Astrocyte (in vitro differentiated cells and primary cell): Measurements from ENCODE around the gene KCNQ1. TPM values are rescaled to one million over a fixed set of nuclear protein-coding genes. Genes with fewer than 3 reads are reported as not detected.

ENCODE experiments used
- DNase-seq: peaks from one replicate; pipeline ENCODE4 v3.0.0-alpha.2; 2010; ENCODE audit warnings: low read depth
- FAIRE-seq: peaks from 2 replicates; lab custom pipeline; 2011; peaks lifted over from hg19 to GRCh38; lab: Jason Lieb, UNC
- H2AFZ ChIP-seq: 2 replicates; pipeline ENCODE4 v1.6.0; 2012; ENCODE audit warnings: low read depth, low read length, inconsistent platforms
- H3K27ac ChIP-seq: 2 replicates; pipeline ENCODE4 v1.5.1; 2011; ENCODE audit warnings: low read depth, low read length, inconsistent platforms
- H3K27me3 ChIP-seq: 2 replicates; pipeline ENCODE4 v1.6.0; 2011; ENCODE audit warnings: low read length, inconsistent platforms; ENCODE audit not compliant: insufficient read depth
- H3K36me3 ChIP-seq: 2 replicates; pipeline ENCODE4 v1.5.1; 2011; ENCODE audit warnings: low read length, inconsistent platforms; ENCODE audit not compliant: insufficient read depth
- H3K4me1 ChIP-seq: 2 replicates; pipeline ENCODE4 v1.5.1; 2011; ENCODE audit warnings: low read length, inconsistent platforms; ENCODE audit not compliant: insufficient read depth
- H3K4me2 ChIP-seq: 2 replicates; pipeline ENCODE4 v1.6.0; 2012; ENCODE audit warnings: low read length, inconsistent platforms
- H3K4me3 ChIP-seq: 2 replicates; pipeline ENCODE4 v1.5.1; 2011; ENCODE audit warnings: low read depth, mild to moderate bottlenecking, low read length, inconsistent platforms; ENCODE audit not compliant: insufficient read depth
- H3K79me2 ChIP-seq: 2 replicates; pipeline ENCODE4 v1.6.0; 2012; ENCODE audit warnings: mild to moderate bottlenecking, low read length, inconsistent platforms; ENCODE audit not compliant: insufficient read depth
- H3K9ac ChIP-seq: 2 replicates; pipeline ENCODE4 v1.6.0; 2012; ENCODE audit warnings: mild to moderate bottlenecking, low read length, inconsistent platforms
- H3K9me3 ChIP-seq: 2 replicates; pipeline ENCODE4 v1.5.1; 2012; ENCODE audit warnings: low read depth, mild to moderate bottlenecking, low read length, inconsistent platforms; ENCODE audit not compliant: insufficient read depth
- H4K20me1 ChIP-seq: 2 replicates; pipeline ENCODE4 v1.6.0; 2012; ENCODE audit warnings: low read length, inconsistent platforms; ENCODE audit not compliant: insufficient read depth
- H3K27ac Mint-ChIP-seq: one replicate; pipeline ENCODE4 v1.8.0; 2021; ENCODE audit warnings: mild to moderate bottlenecking, mixed read lengths; ENCODE audit not compliant: unreplicated experiment
- H3K27me3 Mint-ChIP-seq: one replicate; pipeline ENCODE4 v1.8.0; 2021; ENCODE audit warnings: low read depth, mixed read lengths; ENCODE audit not compliant: unreplicated experiment
- H3K36me3 Mint-ChIP-seq: one replicate; pipeline ENCODE4 v1.8.0; 2021; ENCODE audit warnings: low read depth, mixed read lengths; ENCODE audit not compliant: unreplicated experiment
- H3K4me1 Mint-ChIP-seq: one replicate; pipeline ENCODE4 v1.8.0; 2021; ENCODE audit warnings: low read depth, mixed read lengths; ENCODE audit not compliant: unreplicated experiment
- H3K4me3 Mint-ChIP-seq: one replicate; pipeline ENCODE4 v1.8.0; 2021; ENCODE audit warnings: mild to moderate bottlenecking, moderate library complexity, mixed read lengths; ENCODE audit not compliant: unreplicated experiment
- H3K9me3 Mint-ChIP-seq: one replicate; pipeline ENCODE4 v1.8.0; 2021; ENCODE audit warnings: mild to moderate bottlenecking, mixed read lengths; ENCODE audit not compliant: unreplicated experiment
- EZH2 ChIP-seq: IDR thresholded peaks from 2 replicates; pipeline ENCODE4 v1.6.1; 2012; ENCODE audit warnings: mild to moderate bottlenecking, low read length, inconsistent platforms; ENCODE audit not compliant: insufficient read depth
- total RNA-seq: library from RNA; stranded (reverse); gene quantifications from 2 replicates; pipeline ENCODE4 v1.2.1, GENCODE V29; 2021
- TF ChIP-seq, protein P1 (sequence below): IDR thresholded peaks from 2 replicates; pipeline ENCODE4 v1.5.1; 2011; ENCODE audit warnings: low read depth, mild to moderate bottlenecking, inconsistent platforms, low read length, moderate library complexity; ENCODE audit not compliant: insufficient read depth

Gene KCNQ1
- total RNA-seq, 1 donor from 2014 or later, result not detected

DNA sequence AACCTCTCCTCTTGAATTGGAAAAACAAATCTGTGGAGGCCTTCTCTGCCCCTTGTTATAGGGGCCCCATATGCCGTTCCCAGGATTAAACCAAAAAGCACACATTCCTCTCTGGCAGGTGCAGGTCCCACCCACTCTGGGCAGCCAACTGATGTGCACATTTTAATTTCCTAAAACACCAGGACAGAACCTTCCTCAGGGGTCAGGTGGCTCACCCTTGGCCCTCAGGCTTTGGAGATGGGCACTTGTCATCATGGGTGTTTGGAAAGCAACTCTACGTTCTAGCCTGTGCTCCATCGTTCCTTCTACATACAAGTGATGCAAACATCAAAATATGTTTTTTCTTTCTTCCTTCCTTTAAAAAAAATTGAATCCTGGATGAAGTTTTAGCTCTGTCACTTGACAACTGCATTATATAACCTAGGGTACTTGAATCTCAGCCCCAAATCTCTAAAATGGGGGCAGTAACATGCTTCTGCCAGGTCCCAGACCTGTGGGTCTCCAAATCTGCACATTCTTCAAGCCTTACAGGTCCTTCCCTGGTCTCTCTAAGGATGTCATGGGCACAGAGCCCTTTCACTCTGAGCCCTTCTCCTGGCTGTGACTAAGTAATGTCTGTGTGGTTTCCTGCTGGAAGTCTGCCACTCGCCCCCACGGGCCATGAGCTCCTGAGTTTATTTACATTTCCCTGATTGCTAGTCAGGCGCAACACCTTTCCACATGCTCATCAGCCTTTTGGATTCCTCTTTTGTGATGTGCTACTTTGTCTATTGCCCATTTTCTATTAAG lies 211.2 kb downstream of the KCNQ1 start:
- peak overlapping the region; percentile 14 for H3K4me2 ChIP-seq
- DNase-seq, result peak; percentile 81
- no peak overlapping the region for H3K27ac ChIP-seq
- no peaks in the 10 kb centered on the region for H3K27me3 Mint-ChIP-seq
- H3K9ac ChIP-seq, result no peak overlapping the region
- peaks cover 25% of the 10 kb centered on the region for H3K4me1 Mint-ChIP-seq
- peak; percentile 20 for FAIRE-seq
- no peaks in the 10 kb centered on the region for H3K79me2 ChIP-seq
- peaks cover 50% of the 10 kb centered on the region for H3K9me3 Mint-ChIP-seq
- peak overlapping the region; percentile 63 for H3K27ac Mint-ChIP-seq
- H2AFZ ChIP-seq, result no peak overlapping the region
- no peaks in the 10 kb centered on the region for H3K36me3 ChIP-seq
- H3K36me3 Mint-ChIP-seq, result peaks cover 13% of the 10 kb centered on the region
- H3K4me3 ChIP-seq, result no peak overlapping the region
- no peak for TF ChIP-seq EZH2
- TF ChIP-seq, protein P1, sequence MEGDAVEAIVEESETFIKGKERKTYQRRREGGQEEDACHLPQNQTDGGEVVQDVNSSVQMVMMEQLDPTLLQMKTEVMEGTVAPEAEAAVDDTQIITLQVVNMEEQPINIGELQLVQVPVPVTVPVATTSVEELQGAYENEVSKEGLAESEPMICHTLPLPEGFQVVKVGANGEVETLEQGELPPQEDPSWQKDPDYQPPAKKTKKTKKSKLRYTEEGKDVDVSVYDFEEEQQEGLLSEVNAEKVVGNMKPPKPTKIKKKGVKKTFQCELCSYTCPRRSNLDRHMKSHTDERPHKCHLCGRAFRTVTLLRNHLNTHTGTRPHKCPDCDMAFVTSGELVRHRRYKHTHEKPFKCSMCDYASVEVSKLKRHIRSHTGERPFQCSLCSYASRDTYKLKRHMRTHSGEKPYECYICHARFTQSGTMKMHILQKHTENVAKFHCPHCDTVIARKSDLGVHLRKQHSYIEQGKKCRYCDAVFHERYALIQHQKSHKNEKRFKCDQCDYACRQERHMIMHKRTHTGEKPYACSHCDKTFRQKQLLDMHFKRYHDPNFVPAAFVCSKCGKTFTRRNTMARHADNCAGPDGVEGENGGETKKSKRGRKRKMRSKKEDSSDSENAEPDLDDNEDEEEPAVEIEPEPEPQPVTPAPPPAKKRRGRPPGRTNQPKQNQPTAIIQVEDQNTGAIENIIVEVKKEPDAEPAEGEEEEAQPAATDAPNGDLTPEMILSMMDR, result no peak
- no peaks in the 10 kb centered on the region for H4K20me1 ChIP-seq
- H3K9me3 ChIP-seq, result peaks cover 39% of the 10 kb centered on the region
- H3K4me1 ChIP-seq, result peaks cover 7% of the 10 kb centered on the region
- H3K4me3 Mint-ChIP-seq, result no peak overlapping the region
- H3K27me3 ChIP-seq, result no peaks in the 10 kb centered on the region

DNA sequence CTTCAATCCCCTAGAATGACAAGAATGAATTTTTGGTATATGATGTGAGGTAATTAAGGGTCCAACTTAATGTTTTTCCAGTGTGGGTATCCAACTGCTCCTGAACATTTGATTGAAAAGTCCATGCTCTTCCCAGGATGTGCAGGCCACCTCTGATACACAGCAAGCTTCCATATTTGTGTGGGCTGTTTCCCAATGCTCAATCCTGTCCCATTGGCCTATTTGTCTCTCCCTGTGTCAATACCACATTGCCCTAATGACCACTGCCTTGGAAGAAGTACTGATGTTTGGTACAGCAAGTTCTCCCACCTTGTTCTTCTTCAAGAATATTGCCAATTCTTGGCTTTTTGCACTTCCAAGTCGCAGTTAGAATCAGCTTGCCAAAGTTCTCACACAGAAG lies 212.1 kb downstream of the KCNQ1 start:
- Histone ChIP-seq H3K4me1 (peaks cover 7% of the 10 kb centered on the region), H4K20me1 (no peaks in the 10 kb centered on the region), H3K79me2 (no peaks in the 10 kb centered on the region), H3K9ac (no peak overlapping the region), H3K4me3 (no peak overlapping the region), H3K4me2 (no peak overlapping the region), H3K9me3 (peaks cover 40% of the 10 kb centered on the region), H2AFZ (no peak overlapping the region), H3K27ac (no peak overlapping the region), H3K27me3 (no peaks in the 10 kb centered on the region), H3K36me3 (no peaks in the 10 kb centered on the region)
- no peaks in the 10 kb centered on the region for H3K27me3 Mint-ChIP-seq
- peaks cover 48% of the 10 kb centered on the region for H3K9me3 Mint-ChIP-seq
- peaks cover 15% of the 10 kb centered on the region for H3K36me3 Mint-ChIP-seq
- no peak for DNase-seq
- TF ChIP-seq, protein P1, result no peak
- no peak for TF ChIP-seq EZH2
- peak overlapping the region; percentile 14 for H3K27ac Mint-ChIP-seq
- H3K4me1 Mint-ChIP-seq, result peaks cover 25% of the 10 kb centered on the region
- FAIRE-seq, result no peak
- no peak overlapping the region for H3K4me3 Mint-ChIP-seq
